Stimulated activated naive CD8-positive, alpha-beta T cell treated with anti-CD3 and anti-CD28 coated beads, Interleukin-15, Interleukin-2, amounts not matched to agents 100 ng/mL and 50 ng/mL, for 24 hours (primary cell): Measurements from ENCODE around the gene TMEM121.
A peak's percentile ranks its signal among the peaks of the same experiment; 100 is the strongest.

Source experiments
- H3K27ac Mint-ChIP-seq: one replicate; pipeline ENCODE4 v1.8.0; 2021; ENCODE audit warnings: mild to moderate bottlenecking, mixed read lengths
- H3K27me3 Mint-ChIP-seq: one replicate; pipeline ENCODE4 v1.8.0; 2021; ENCODE audit warnings: mixed read lengths
- H3K36me3 Mint-ChIP-seq: one replicate; pipeline ENCODE4 v1.8.0; 2021; ENCODE audit warnings: low read depth, mixed read lengths
- H3K4me1 Mint-ChIP-seq: one replicate; pipeline ENCODE4 v1.8.0; 2021; ENCODE audit warnings: low read depth, mixed read lengths
- H3K4me3 Mint-ChIP-seq: one replicate; pipeline ENCODE4 v1.8.0; 2021; ENCODE audit warnings: mild to moderate bottlenecking, mixed read lengths
- H3K9me3 Mint-ChIP-seq: one replicate; pipeline ENCODE4 v1.8.0; 2021; ENCODE audit warnings: mixed read lengths

Gene TMEM121

GRCh38 chr14:105492031-105492970 lies 34.1 kb upstream of the TMEM121 start:
- Mint-ChIP-seq H3K4me1 (peaks cover 16% of the 10 kb centered on the region), H3K4me3 (peak overlapping the region; percentile 84), H3K27me3 (no peaks in the 10 kb centered on the region), H3K36me3 (no peaks in the 10 kb centered on the region), H3K9me3 (no peaks in the 10 kb centered on the region), H3K27ac (peak overlapping the region; percentile 87)

GRCh38 chr14:105492971-105493871 lies 33.2 kb upstream of the TMEM121 start:
- no peaks in the 10 kb centered on the region for H3K27me3 Mint-ChIP-seq
- peaks cover 12% of the 10 kb centered on the region for H3K4me1 Mint-ChIP-seq
- no peak overlapping the region for H3K4me3 Mint-ChIP-seq
- H3K9me3 Mint-ChIP-seq: no peaks in the 10 kb centered on the region
- H3K27ac Mint-ChIP-seq: no peak overlapping the region
- no peaks in the 10 kb centered on the region for H3K36me3 Mint-ChIP-seq

- Mint-ChIP-seq H3K27me3 (no peaks in the 10 kb centered on the region), H3K4me3 (no peak overlapping the region), H3K36me3 (no peaks in the 10 kb centered on the region), H3K9me3 (no peaks in the 10 kb centered on the region), H3K27ac (no peak overlapping the region), H3K4me1 (peaks cover 11% of the 10 kb centered on the region)
Observed at GRCh38 chr14:105493921-105494605, 32.3 kb upstream of the TMEM121 start.

DNA sequence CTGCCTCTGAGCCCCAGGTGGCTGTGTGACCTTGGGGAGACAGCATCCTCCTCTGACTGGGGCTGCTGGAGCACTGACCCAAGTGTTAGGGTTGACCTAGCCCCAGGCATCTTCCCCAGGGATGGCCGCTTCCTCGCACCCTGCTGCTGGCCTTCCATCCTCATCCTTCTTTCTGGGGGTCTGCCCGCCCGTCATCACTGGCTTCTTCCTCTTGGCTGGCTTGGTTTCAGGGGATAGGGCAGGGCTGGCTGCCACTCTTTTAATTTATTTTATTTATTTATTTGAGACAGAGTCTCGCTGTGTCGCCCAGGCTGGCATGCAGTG lies 31.8 kb upstream of the TMEM121 start:
- Mint-ChIP-seq H3K36me3 (no peaks in the 10 kb centered on the region), H3K27me3 (no peaks in the 10 kb centered on the region), H3K27ac (no peak overlapping the region), H3K4me1 (peaks cover 6% of the 10 kb centered on the region), H3K4me3 (no peak overlapping the region), H3K9me3 (no peaks in the 10 kb centered on the region)

DNA sequence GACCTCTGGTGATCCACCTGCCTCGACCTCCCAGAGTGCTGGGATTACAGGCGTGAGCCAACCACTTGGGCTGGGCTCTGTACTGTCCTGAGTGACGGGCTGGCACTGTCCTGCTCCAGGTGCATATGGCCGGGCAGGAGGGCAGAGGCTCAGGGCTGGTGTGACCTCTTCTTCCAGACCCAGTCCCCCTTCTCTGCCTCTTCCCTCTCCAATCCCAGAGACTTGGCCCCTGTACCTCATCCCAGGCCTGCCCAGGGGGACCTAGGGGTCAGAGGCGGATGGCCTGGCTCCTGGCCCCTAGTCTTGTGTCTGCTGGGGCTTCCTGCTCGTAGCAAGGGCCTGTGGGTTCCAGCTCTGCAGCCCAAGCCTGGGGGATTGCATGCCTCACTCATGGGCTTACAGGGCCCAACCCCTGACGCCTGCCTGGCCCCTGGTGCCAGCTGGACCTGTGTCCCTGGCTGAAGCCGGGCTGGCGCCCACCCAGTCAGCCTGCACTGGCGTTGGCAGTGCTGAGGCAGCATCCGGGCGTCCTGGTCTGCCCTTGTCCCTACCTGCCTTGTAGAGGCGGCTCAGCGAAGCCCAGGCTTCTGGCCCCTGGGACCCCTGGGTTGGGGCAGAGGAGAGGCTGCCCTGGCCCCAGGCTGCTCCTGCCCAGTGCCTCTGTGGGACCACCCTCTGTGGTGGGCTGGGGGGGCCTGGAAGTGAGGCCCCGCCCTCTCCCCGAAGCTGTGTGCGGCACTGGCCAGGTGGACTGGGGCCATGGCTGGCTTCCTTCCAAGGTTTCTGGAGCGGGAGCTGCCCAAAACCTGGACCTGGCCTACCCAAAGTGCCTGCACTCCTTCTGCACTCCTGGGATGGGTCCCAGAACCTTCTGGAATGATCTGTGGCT lies 31.0 kb upstream of the TMEM121 start:
- Mint-ChIP-seq H3K4me1 (peaks cover 5% of the 10 kb centered on the region), H3K9me3 (no peaks in the 10 kb centered on the region), H3K27me3 (no peaks in the 10 kb centered on the region), H3K4me3 (no peak overlapping the region), H3K27ac (no peak overlapping the region), H3K36me3 (no peaks in the 10 kb centered on the region)

GRCh38 chr14:105495990-105496830 lies 30.2 kb upstream of the TMEM121 start:
- Mint-ChIP-seq H3K9me3 (no peaks in the 10 kb centered on the region), H3K4me1 (peaks cover 5% of the 10 kb centered on the region), H3K4me3 (no peak overlapping the region), H3K27me3 (no peaks in the 10 kb centered on the region), H3K27ac (no peak overlapping the region), H3K36me3 (no peaks in the 10 kb centered on the region)

- H3K9me3 Mint-ChIP-seq: no peaks in the 10 kb centered on the region
- no peak overlapping the region for H3K4me3 Mint-ChIP-seq
- H3K36me3 Mint-ChIP-seq: no peaks in the 10 kb centered on the region
- H3K4me1 Mint-ChIP-seq: peaks cover 2% of the 10 kb centered on the region
- no peak overlapping the region for H3K27ac Mint-ChIP-seq
- no peaks in the 10 kb centered on the region for H3K27me3 Mint-ChIP-seq
Observed at GRCh38 chr14:105496831-105497591, 29.4 kb upstream of the TMEM121 start.

- H3K4me1 Mint-ChIP-seq: no peaks in the 10 kb centered on the region
- no peaks in the 10 kb centered on the region for H3K36me3 Mint-ChIP-seq
- H3K4me3 Mint-ChIP-seq: no peak overlapping the region
- no peaks in the 10 kb centered on the region for H3K9me3 Mint-ChIP-seq
- H3K27ac Mint-ChIP-seq: no peak overlapping the region
- no peaks in the 10 kb centered on the region for H3K27me3 Mint-ChIP-seq
Observed at GRCh38 chr14:105497671-105498429, 28.5 kb upstream of the TMEM121 start.

DNA sequence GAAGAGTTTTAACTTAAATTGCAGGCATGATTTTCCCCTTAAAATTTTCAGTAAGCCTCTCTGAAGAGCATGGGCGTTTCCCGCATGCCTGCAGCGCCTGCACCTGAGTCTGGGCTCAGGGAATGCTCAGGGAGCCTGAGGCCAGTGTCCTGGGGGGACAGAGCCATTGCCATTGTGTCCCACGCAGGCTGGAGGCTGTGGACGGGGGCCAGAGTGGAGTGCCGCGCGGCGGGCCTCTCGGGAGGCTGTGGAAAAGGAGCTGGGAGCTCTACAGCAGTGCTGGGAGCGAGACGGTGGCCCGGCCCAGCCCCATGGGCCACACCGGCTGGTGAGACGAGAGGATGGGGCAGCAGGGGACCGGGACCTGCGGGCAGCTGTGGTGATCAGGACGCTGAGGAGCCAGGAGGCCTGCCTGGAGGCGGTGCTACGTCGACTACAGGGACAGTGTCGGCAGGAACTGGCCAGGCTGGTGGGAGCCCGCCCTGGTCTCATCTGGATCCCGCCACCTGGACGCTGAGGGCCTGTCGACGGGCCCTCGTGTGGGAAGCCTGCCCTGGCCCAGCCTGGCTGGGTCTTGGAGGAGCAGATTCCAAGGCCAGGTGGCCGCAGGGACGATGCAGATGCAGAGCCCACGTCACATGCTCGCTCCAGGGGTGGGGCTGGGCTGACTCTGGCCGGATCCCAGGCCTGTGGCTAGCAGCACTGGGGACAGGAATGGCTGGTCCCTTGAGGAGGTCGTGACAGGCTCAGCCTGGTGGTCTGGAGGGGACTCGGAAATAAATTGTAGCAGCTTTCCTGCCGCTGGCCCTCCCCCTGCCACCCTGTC lies 27.7 kb upstream of the TMEM121 start:
- H3K4me3 Mint-ChIP-seq: no peak overlapping the region
- no peak overlapping the region for H3K27ac Mint-ChIP-seq

GRCh38 chr14:105499256-105500035 lies 26.9 kb upstream of the TMEM121 start:
- Mint-ChIP-seq H3K4me3 (no peak overlapping the region), H3K27ac (no peak overlapping the region), H3K27me3 (no peaks in the 10 kb centered on the region), H3K4me1 (no peaks in the 10 kb centered on the region), H3K9me3 (no peaks in the 10 kb centered on the region), H3K36me3 (no peaks in the 10 kb centered on the region)

More for the DNA sequence above, 27.7 kb upstream of the TMEM121 start:
- no peaks in the 10 kb centered on the region for H3K36me3 Mint-ChIP-seq
- H3K9me3 Mint-ChIP-seq: no peaks in the 10 kb centered on the region
- no peaks in the 10 kb centered on the region for H3K27me3 Mint-ChIP-seq
- H3K4me1 Mint-ChIP-seq: no peaks in the 10 kb centered on the region

DNA sequence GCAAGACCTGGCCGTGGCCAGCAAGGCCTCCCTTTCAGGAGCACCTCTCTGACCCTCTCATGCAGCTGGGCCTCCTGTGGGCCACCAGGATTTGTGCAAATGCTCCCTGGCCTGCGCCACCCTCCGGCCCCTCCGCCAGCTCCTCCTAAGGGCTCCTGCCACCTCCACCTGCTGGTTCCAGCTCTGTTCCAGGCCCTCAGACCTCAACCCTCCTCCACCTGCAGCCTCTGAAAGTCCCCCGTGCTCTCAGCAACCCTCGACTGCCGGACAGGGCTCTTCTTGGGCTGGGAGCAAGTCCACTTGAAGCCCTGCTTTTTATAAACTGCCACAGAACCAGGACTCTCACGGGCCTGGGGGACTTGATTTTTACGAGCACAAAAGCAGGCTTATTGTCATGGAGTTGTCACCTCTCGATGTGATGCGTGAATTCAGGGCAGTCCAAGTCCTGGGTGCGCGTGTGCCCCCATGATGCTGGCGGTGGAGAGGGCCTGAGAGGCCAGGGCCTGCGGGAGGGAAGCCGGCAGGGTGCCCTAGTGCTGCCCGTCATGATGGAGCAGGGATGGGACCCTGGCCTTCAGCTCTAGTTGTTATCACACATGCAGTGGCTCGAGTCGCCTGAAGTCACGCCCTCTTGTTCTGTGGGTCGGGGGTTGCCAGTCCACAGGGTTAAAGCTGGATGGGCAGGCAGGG lies 26.2 kb upstream of the TMEM121 start:
- Mint-ChIP-seq H3K4me1 (no peaks in the 10 kb centered on the region), H3K36me3 (no peaks in the 10 kb centered on the region), H3K4me3 (no peak overlapping the region), H3K27me3 (no peaks in the 10 kb centered on the region), H3K9me3 (no peaks in the 10 kb centered on the region), H3K27ac (no peak overlapping the region)
